H1 (cell line): Measurements from ENCODE around the gene EXOC1. TPM values are rescaled to one million over a fixed set of nuclear protein-coding genes. Genes with fewer than 3 reads are reported as not detected.
A peak's percentile ranks its signal among the peaks of the same experiment; 100 is the strongest.

Experiments used
- CTCF ChIA-PET: fragments of 300-600 bp; sonication (Branson Sonifier 250); formaldehyde crosslinking; loops from one replicate; lab custom pipeline; 2021; ENCODE audit not compliant: partially characterized antibody; lab: Charles Lee
- POLR2A ChIA-PET: fragments of 300-600 bp; sonication (Branson Sonifier 250); formaldehyde crosslinking; loops from one replicate; lab custom pipeline; 2021; ENCODE audit warnings: inconsistent platforms; ENCODE audit not compliant: partially characterized antibody; lab: Charles Lee
- DNase-seq, 2 experiments: peaks; one replicate each; pipeline versions ENCODE4 v3.0.0 to v3.0.0-alpha.2; 2010 to 2022; ENCODE audit warnings: low spot score in 2 of 2, low read depth in 1 of 2, mixed read lengths in 1 of 2
- FAIRE-seq: peaks from 2 replicates; lab custom pipeline; 2011; peaks lifted over from hg19 to GRCh38; lab: Jason Lieb, UNC
- H2AFZ ChIP-seq: 2 replicates; pipeline ENCODE4 v1.8.1; 2012; ENCODE audit warnings: low read length, inconsistent platforms
- H2AK5ac ChIP-seq: 2 replicates; pipeline ENCODE4 v1.6.1; 2013; ENCODE audit warnings: low read depth, low read length
- H2BK120ac ChIP-seq: replicated peaks from 2 replicates; pipeline ENCODE3; 2013; ENCODE audit warnings: low read depth, low read length, inconsistent platforms
- H2BK12ac ChIP-seq: 2 replicates; pipeline ENCODE4 v1.6.1; 2013; ENCODE audit warnings: low read depth, low read length
- H2BK15ac ChIP-seq: 2 replicates; pipeline ENCODE4 v1.6.1; 2013; ENCODE audit warnings: low read length
- H2BK20ac ChIP-seq: 2 replicates; pipeline ENCODE4 v1.6.1; 2013; ENCODE audit warnings: low read length
- H2BK5ac ChIP-seq: 2 replicates; pipeline ENCODE4 v1.6.1; 2013; ENCODE audit warnings: low read depth, low read length
- H3K14ac ChIP-seq: 2 replicates; pipeline ENCODE4 v1.6.1; 2013; ENCODE audit warnings: inconsistent platforms; ENCODE audit not compliant: insufficient read length
- H3K18ac ChIP-seq: 2 replicates; pipeline ENCODE4 v1.6.1; 2013; ENCODE audit warnings: low read length; ENCODE audit errors: extremely low read depth
- H3K23ac ChIP-seq: 2 replicates; pipeline ENCODE4 v1.6.1; 2013; ENCODE audit warnings: inconsistent platforms; ENCODE audit not compliant: insufficient read length
- H3K23me2 ChIP-seq: 2 replicates; pipeline ENCODE4 v1.6.1; 2013; ENCODE audit warnings: low read depth, low read length
- H3K27ac ChIP-seq: 2 replicates; pipeline ENCODE4 v1.6.1; 2011; ENCODE audit warnings: low read depth, low read length, inconsistent platforms
- H3K27me3 ChIP-seq, 4 experiments: replicated peaks in 1 of 4; 1 replicate in 1 of 4; 2 replicates in 3 of 4; pipeline versions ENCODE4 v1.6.1 to v1.8.1; 2011 to 2013; ENCODE audit warnings: low read length in 3 of 4, mild to moderate bottlenecking in 3 of 4, inconsistent platforms in 2 of 4, mixed read lengths in 2 of 4, moderate library complexity in 1 of 4; ENCODE audit not compliant: control insufficient read depth in 3 of 4, insufficient read depth in 3 of 4; ENCODE audit errors: extremely low read depth in 1 of 4
- H3K36me3 ChIP-seq, 4 experiments: 2 replicates each; pipeline versions ENCODE4 v1.6.1 to v1.8.1; 2011 to 2013; ENCODE audit warnings: mild to moderate bottlenecking in 4 of 4, low read length in 3 of 4, moderate library complexity in 2 of 4, control low read depth in 1 of 4, inconsistent platforms in 1 of 4; ENCODE audit not compliant: insufficient read depth in 4 of 4, control insufficient read depth in 2 of 4
- H3K4ac ChIP-seq: replicated peaks from 2 replicates; pipeline ENCODE3; 2013; ENCODE audit warnings: low read length, low read depth, mixed read lengths, inconsistent platforms; ENCODE audit not compliant: insufficient read length
- H3K4me1 ChIP-seq, 4 experiments: replicated peaks in 1 of 4; 1 replicate in 1 of 4; 2 replicates in 3 of 4; pipeline versions ENCODE4 v1.6.1 to v1.8.1; 2011 to 2013; ENCODE audit warnings: low read length in 3 of 4, inconsistent platforms in 2 of 4, mixed read lengths in 1 of 4; ENCODE audit not compliant: insufficient read depth in 4 of 4, control insufficient read depth in 3 of 4
- H3K4me2 ChIP-seq, 2 experiments: 2 replicates each; pipeline versions ENCODE4 v1.6.1 to v1.8.1; 2011 to 2013; ENCODE audit warnings: low read depth in 2 of 2, low read length in 2 of 2, control low read depth in 1 of 2, inconsistent platforms in 1 of 2, mild to moderate bottlenecking in 1 of 2; ENCODE audit not compliant: insufficient read depth in 1 of 2
- H3K4me3 ChIP-seq, 4 experiments: fragments of 200-600, 300-600 bp in 1 of 4; sonication (generic), shearing (Covaris generic), sonication (Bioruptor Twin) in 1 of 4; 2 replicates each; pipeline versions ENCODE4 v1.5.1 to v1.8.1; 2011 to 2016; ENCODE audit warnings: low read length in 4 of 4, low read depth in 3 of 4, control low read depth in 2 of 4, inconsistent platforms in 2 of 4, mild to moderate bottlenecking in 2 of 4, mixed read lengths in 1 of 4, moderate library complexity in 1 of 4; ENCODE audit not compliant: insufficient read depth in 2 of 4; ENCODE audit errors: extremely low read depth in 1 of 4
- H3K56ac ChIP-seq: replicated peaks from 2 replicates; pipeline ENCODE3; 2013; ENCODE audit warnings: low read depth, mild to moderate bottlenecking, mixed read lengths, low read length, inconsistent platforms; ENCODE audit not compliant: insufficient read length
- H3K79me1 ChIP-seq: 2 replicates; pipeline ENCODE4 v1.6.1; 2013; ENCODE audit warnings: low read depth, low read length, control low read depth
- H3K79me2 ChIP-seq, 2 experiments: 2 replicates each; pipeline versions ENCODE4 v1.6.1 to v1.8.1; 2012 to 2013; ENCODE audit warnings: low read length in 2 of 2, mild to moderate bottlenecking in 2 of 2, inconsistent platforms in 1 of 2; ENCODE audit not compliant: insufficient read depth in 2 of 2, control insufficient read depth in 1 of 2
- H3K9ac ChIP-seq, 4 experiments: replicated peaks in 1 of 4; 1 replicate in 1 of 4; 2 replicates in 3 of 4; pipeline versions ENCODE4 v1.6.1 to v1.8.1; 2011 to 2013; ENCODE audit warnings: low read depth in 3 of 4, low read length in 3 of 4, control low read depth in 2 of 4, mild to moderate bottlenecking in 2 of 4, moderate library complexity in 2 of 4, inconsistent platforms in 1 of 4; ENCODE audit errors: extremely low read depth in 1 of 4
- H3K9me3 ChIP-seq, 2 experiments: 2 replicates each; pipeline versions ENCODE4 v1.6.1 to v1.8.1; 2012 to 2013; ENCODE audit warnings: mild to moderate bottlenecking in 2 of 2, moderate library complexity in 2 of 2, control low read depth in 1 of 2, inconsistent platforms in 1 of 2, low read depth in 1 of 2, low read length in 1 of 2, mixed read lengths in 1 of 2; ENCODE audit not compliant: insufficient read depth in 2 of 2
- H4K20me1 ChIP-seq, 2 experiments: replicated peaks in 1 of 2; 2 replicates each; pipeline versions ENCODE3 to v1.8.1; 2011 to 2013; ENCODE audit warnings: inconsistent platforms in 2 of 2, low read length in 2 of 2, mild to moderate bottlenecking in 1 of 2; ENCODE audit not compliant: insufficient read depth in 2 of 2, control insufficient read depth in 1 of 2
- H4K5ac ChIP-seq: 2 replicates; pipeline ENCODE4 v1.6.1; 2013; ENCODE audit warnings: low read length, low read depth, mixed read lengths, inconsistent platforms; ENCODE audit not compliant: insufficient read length
- H4K8ac ChIP-seq: 2 replicates; pipeline ENCODE4 v1.8.0; 2013; ENCODE audit warnings: mild to moderate bottlenecking, moderate library complexity, low read length, inconsistent platforms; ENCODE audit not compliant: insufficient read depth; ENCODE audit errors: extremely low read depth
- H4K91ac ChIP-seq: replicated peaks from 2 replicates; pipeline ENCODE3; 2013; ENCODE audit warnings: low read length, mixed read lengths, inconsistent platforms; ENCODE audit not compliant: insufficient read length
- BRCA1 ChIP-seq: IDR thresholded peaks from 2 replicates; pipeline ENCODE4 v1.6.1; 2012; ENCODE audit warnings: low read depth, low read length, improper control_type of control experiment
- CTCF ChIP-seq, 3 experiments: IDR thresholded peaks; 1 replicate in 2 of 3; 2 replicates in 1 of 3; pipeline versions ENCODE4 v1.5.1 to v1.6.1; 2011; ENCODE audit warnings: low read length in 3 of 3, mild to moderate bottlenecking in 3 of 3, inconsistent platforms in 2 of 3, low read depth in 1 of 3, moderate library complexity in 1 of 3; ENCODE audit not compliant: insufficient read depth in 1 of 3; ENCODE audit errors: control extremely low read depth in 1 of 3
- EZH2 ChIP-seq: fragments of 200-600 bp; sonication (generic); IDR thresholded peaks from 2 replicates; pipeline ENCODE4 v1.7.1; 2012; ENCODE audit warnings: low read depth, mild to moderate bottlenecking, moderate library complexity, low read length, inconsistent platforms; ENCODE audit not compliant: severe bottlenecking
- KDM5A ChIP-seq: fragments of 200-600 bp; IDR thresholded peaks from 2 replicates; pipeline ENCODE4 v1.7.1; 2012; ENCODE audit warnings: mild to moderate bottlenecking, low read length, inconsistent platforms, mixed read lengths
- RXRA ChIP-seq: IDR thresholded peaks from 2 replicates; pipeline ENCODE4 v1.6.1; 2011; ENCODE audit warnings: low read depth, mild to moderate bottlenecking, low read length, moderate library complexity; ENCODE audit not compliant: insufficient read depth
- SIRT6 ChIP-seq: IDR thresholded peaks from one replicate; pipeline ENCODE4 v1.7.1; 2012; ENCODE audit warnings: low read length, inconsistent platforms
- WGBS, 2 experiments: shearing (Covaris generic) in 1 of 2; methylation state at CpG; one replicate each; pipeline versions ENCODE4 v1.1.6 to v1.1.7; 2013 to 2015; ENCODE audit warnings: low lambda C conversion rate in 2 of 2, mixed read lengths in 2 of 2, inconsistent platforms in 1 of 2, low coverage in 1 of 2, missing lambda C conversion rate in 1 of 2; ENCODE audit not compliant: insufficient replicate concordance in 2 of 2, insufficient coverage in 1 of 2, insufficient read length in 1 of 2; ENCODE audit errors: extremely low coverage in 1 of 2, missing lambda C conversion rate in 1 of 2; 5-methylcytosine and 5-hydroxymethylcytosine counted together
- polyA plus RNA-seq, 7 experiments: library from polyadenylated mRNA; depleted of rRNA in 3 of 7; stranded (reverse) in 5 of 7; unstranded in 2 of 7; fragments of >200 nt in 5 of 7; fragments of 200-250 nt in 2 of 7; gene quantifications; 1 replicate in 5 of 7; 2 replicates in 1 of 7; 4 replicates in 1 of 7; pipeline versions ENCODE4 v1.2.1 to v1.2.3, GENCODE V29; 2011 to 2013; ENCODE audit warnings: missing spikeins in 2 of 7, mixed read lengths in 2 of 7
- total RNA-seq: library from RNA; stranded (reverse); fragmentation: NEBNext Ultra II Directional; extraction: Animal tissue kit (Norgen Biotek cat#: 25700); gene quantifications from 2 replicates; pipeline ENCODE4 v1.2.1, GENCODE V29; 2021

EXOC1 gene
- total and polyA plus RNA-seq, 2 of the 8 experiments (the other 6 are each of a cell fraction or from before 2014, with no cell fraction given): 5.9 to 19.6 TPM

DNA sequence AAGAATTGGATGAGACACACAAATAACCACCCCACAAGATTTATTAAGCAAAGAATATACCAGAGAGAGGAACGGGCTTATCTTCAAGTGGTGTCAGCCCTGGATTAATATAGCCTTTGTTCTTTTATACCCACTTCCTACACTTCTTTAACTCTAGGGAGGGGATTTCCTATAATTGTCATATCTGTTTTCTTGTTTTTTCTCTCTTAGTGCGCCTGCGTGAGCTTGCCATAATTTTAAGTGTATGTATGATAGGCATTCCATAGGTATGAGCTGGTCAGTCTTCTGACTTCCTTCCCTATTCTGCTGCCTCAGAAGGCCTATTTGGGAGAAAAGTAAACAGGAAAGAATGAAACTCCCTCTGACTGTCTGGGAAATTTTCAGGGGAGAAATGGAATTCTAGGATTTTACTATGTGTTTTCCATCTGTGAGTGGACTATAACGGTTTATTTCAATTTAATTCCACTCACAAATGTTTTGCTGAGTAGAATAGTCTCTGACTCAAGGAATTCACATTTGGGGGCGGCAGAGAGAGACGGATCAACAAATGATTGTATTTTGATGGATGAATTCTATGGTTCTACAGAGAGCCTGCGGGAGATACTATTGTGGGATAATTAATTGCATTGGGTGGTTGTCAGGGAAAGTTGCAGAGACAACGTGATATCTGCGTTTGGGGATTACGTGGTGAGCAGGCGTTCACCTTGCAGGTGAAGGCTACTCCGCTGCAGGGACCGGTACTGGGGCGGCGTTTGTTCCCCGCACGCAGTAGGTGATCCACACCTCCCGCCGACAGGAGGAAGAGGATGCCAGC lies 94.7 kb downstream of the EXOC1 start:
- no peak overlapping the region for H2BK120ac ChIP-seq
- no peak overlapping the region for H3K23ac ChIP-seq
- peak overlapping the region; percentile 60; the same call in 1 of the 2 replicates for H2AFZ ChIP-seq
- no peak for DNase-seq
- H4K5ac ChIP-seq: no peak overlapping the region
- no peak overlapping the region for H3K27ac ChIP-seq
- peak overlapping the region; percentile 96; the same call in 1 of the 2 replicates for H2BK5ac ChIP-seq
- no peak overlapping the region for H3K14ac ChIP-seq
- H4K8ac ChIP-seq: no peak overlapping the region
- no peaks in the 10 kb centered on the region for H3K27me3 ChIP-seq
- peak overlapping the region in 2 of 4 experiments; percentile 6 to 10; a peak in 2 of 7 replicates for H3K9ac ChIP-seq
- ChIA-PET POLR2A (interaction anchor here (0.9 to 2.0 kb wide), 11 partner anchors 8 to 457 kb away, joined by 3 to 7 read pairs (median 3); no protein-coding TSS in a partner anchor), CTCF (interaction anchor here (0.7 to 1.8 kb wide), 14 partner anchors 8 to 342 kb away, joined by 3 to 18 read pairs (median 4); no protein-coding TSS in a partner anchor)
- peak overlapping the region; percentile 40 to 86 for H3K4me2 ChIP-seq
- peaks cover 2% of the 10 kb centered on the region; the same call in 1 of the 2 replicates for H3K23me2 ChIP-seq
- H3K4me1 ChIP-seq: peaks cover 0 to 2% (median under 1%) of the 10 kb centered on the region in 4 experiments; a peak in 4 of 7 replicates
- no peak overlapping the region for H3K56ac ChIP-seq
- no peak overlapping the region for H2BK20ac ChIP-seq
- WGBS, 2 experiments: 20% methylated on average over 19 of the region's 19 CpGs; no CpG with 5 or more reads in 1 of the 2 experiments
- no peak overlapping the region for H2AK5ac ChIP-seq
- no peaks in the 10 kb centered on the region for H4K20me1 ChIP-seq
- no peaks in the 10 kb centered on the region for H3K9me3 ChIP-seq
- peak overlapping the region; percentile 30 to 83 (median 81) for H3K4me3 ChIP-seq
- H3K4ac ChIP-seq: no peak overlapping the region
- peak overlapping the region; percentile 83; the same call in 1 of the 2 replicates for H2BK15ac ChIP-seq
- H3K79me1 ChIP-seq: no peaks in the 10 kb centered on the region
- H3K79me2 ChIP-seq: peaks cover 0 to 20% of the 10 kb centered on the region in 2 experiments; a peak in 2 of 4 replicates
- H3K18ac ChIP-seq: no peak overlapping the region
- TF ChIP-seq RXRA (0 out of 2 replicates have a peak, but pooled peaks have one; percentile 22), KDM5A (no peak), SIRT6 (no peak), BRCA1 (no peak), EZH2 (peak; percentile 21), CTCF (IDR thresholded peaks at IDR 0.05; ENCODE audit: control extremely low read depth in 1 of 3, insufficient read depth in 1 of 3, low read depth in 1 of 3, low read length in 3 of 3) (no peak)
- no peaks in the 10 kb centered on the region; a peak in 2 of 8 replicates for H3K36me3 ChIP-seq
- no peak overlapping the region for H4K91ac ChIP-seq
- no peak for FAIRE-seq
- no peak overlapping the region for H2BK12ac ChIP-seq
